Measurements from ENCODE around the gene CCNI.
"Not testable (repeated sequence)": the region's sequence is repeated elsewhere in the genome, so short reads cannot be mapped to it uniquely, and the experiment has no call there.

CCNI gene

GRCh38 chr4:77037736-77038135, 38.1 kb downstream of the CCNI start:
- no peak for DNase-seq

GRCh38 chr4:77037168-77037567, 38.6 kb downstream of the CCNI start:
- DNase-seq: not testable (repeated sequence)

GRCh38 chr4:77036206-77036605, 39.6 kb downstream of the CCNI start:
- DNase-seq: no peak

- no peak for DNase-seq
Observed at GRCh38 chr4:77035153-77035552, 40.6 kb downstream of the CCNI start.

- DNase-seq: no peak
Observed at GRCh38 chr4:77031544-77031943, 44.2 kb downstream of the CCNI start.

GRCh38 chr4:77029757-77030156, 46.0 kb downstream of the CCNI start:
- not testable (repeated sequence) for DNase-seq

GRCh38 chr4:77028246-77028645, 47.5 kb downstream of the CCNI start:
- no peak for DNase-seq

- DNase-seq: no peak
Observed at GRCh38 chr4:77026322-77026704, 49.5 kb downstream of the CCNI start.

- DNase-seq: no peak
Observed at GRCh38 chr4:77025643-77026321, 50.0 kb downstream of the CCNI start.

- no peak for DNase-seq
Observed at GRCh38 chr4:77023920-77024319, 51.9 kb downstream of the CCNI start.

GRCh38 chr4:77022560-77023179, 53.1 kb downstream of the CCNI start:
- DNase-seq: no peak

GRCh38 chr4:77021614-77022089, 54.1 kb downstream of the CCNI start:
- no peak for DNase-seq

- no peak for DNase-seq
Observed at GRCh38 chr4:77020017-77020416, 55.8 kb downstream of the CCNI start.

- DNase-seq: no peak
Observed at GRCh38 chr4:77015390-77015789, 60.4 kb downstream of the CCNI start.

GRCh38 chr4:77014256-77014655, 61.5 kb downstream of the CCNI start:
- no peak for DNase-seq

- DNase-seq: no peak
Observed at GRCh38 chr4:77012726-77013125, 63.1 kb downstream of the CCNI start.

GRCh38 chr4:77010841-77011354, 64.9 kb downstream of the CCNI start:
- no peak for DNase-seq

- no peak for DNase-seq
Observed at GRCh38 chr4:77009511-77010115, 66.2 kb downstream of the CCNI start.

- DNase-seq: no peak
Observed at GRCh38 chr4:77007358-77008230, 68.2 kb downstream of the CCNI start.

GRCh38 chr4:77006753-77007353, 68.9 kb downstream of the CCNI start:
- DNase-seq: no peak

GRCh38 chr4:77003400-77003799, 72.4 kb downstream of the CCNI start:
- DNase-seq: no peak

GRCh38 chr4:77002321-77003107, 73.3 kb downstream of the CCNI start:
- DNase-seq: no peak

Data from SHP77 treated with DMSO at 0.1 percent for 48 hours (cell line).